Heart left ventricle (tissue), 16 donors: ENCODE results near the gene C12orf42. TPM values are rescaled to one million over a fixed set of nuclear protein-coding genes. Genes with fewer than 3 reads are reported as not detected.

ENCODE experiments used
- ATAC-seq, 4 donors: fragments of 200-7000 bp; cut with Tn5 transposase; one replicate each; pipeline ENCODE4 v1.9.1; 2020 to 2022; ENCODE audit warnings: moderate library complexity in 4 of 4, mild to moderate bottlenecking in 3 of 4, moderate number of reproducible peaks in 1 of 4
- DNase-seq, 5 donors: peaks; one replicate each; pipeline ENCODE4 v3.0.0-alpha.2; 2020
- H3K27ac ChIP-seq, 12 donors: fragments of 200-600 bp; sonication (generic) in 4 of 12; one replicate each; pipeline versions ENCODE4 v1.5.0 to v1.8.0; 2016 to 2022; ENCODE audit warnings: mild to moderate bottlenecking in 2 of 12
- H3K27me3 ChIP-seq, 9 donors: fragments of 200-600 bp; sonication (generic) in 2 of 9; one replicate each; pipeline versions ENCODE4 v1.5.1 to v1.8.0; 2016 to 2022; ENCODE audit warnings: mild to moderate bottlenecking in 3 of 9
- H3K36me3 ChIP-seq, 9 donors: fragments of 200-600 bp; sonication (generic) in 2 of 9; one replicate each; pipeline versions ENCODE4 v1.5.0 to v1.8.0; 2018 to 2022; ENCODE audit warnings: mild to moderate bottlenecking in 2 of 9
- H3K4me1 ChIP-seq, 12 donors: fragments of 200-600 bp; sonication (generic) in 4 of 12; one replicate each; pipeline versions ENCODE4 v1.5.0 to v1.8.0; 2016 to 2022; ENCODE audit warnings: mild to moderate bottlenecking in 3 of 12
- H3K4me3 ChIP-seq, 12 donors: fragments of 200-600 bp; sonication (generic) in 4 of 12; one replicate each; pipeline versions ENCODE4 v1.5.0 to v1.8.0; 2017 to 2022; ENCODE audit warnings: mild to moderate bottlenecking in 9 of 12, moderate library complexity in 4 of 12
- H3K9me3 ChIP-seq, 12 donors: fragments of 200-600 bp; sonication (generic) in 4 of 12; one replicate each; pipeline versions ENCODE4 v1.5.0 to v1.8.0; 2016 to 2022; ENCODE audit warnings: mild to moderate bottlenecking in 1 of 12
- CTCF ChIP-seq, 12 donors: fragments of 200-600 bp; sonication (generic) in 4 of 12; IDR thresholded peaks; one replicate each; pipeline versions ENCODE4 v1.5.0 to v1.8.0; 2018 to 2022; ENCODE audit warnings: antibody characterized with exemption in 12 of 12, mild to moderate bottlenecking in 5 of 12
- POLR2A ChIP-seq, 2 donors: fragments of 450-650 bp; IDR thresholded peaks; one replicate each; pipeline ENCODE4 v1.6.1; 2017; ENCODE audit warnings: antibody characterized with exemption in 2 of 2, mild to moderate bottlenecking in 2 of 2, moderate library complexity in 2 of 2
- WGBS, 4 donors: extraction: QIAGEN DNeasy Blood & Tissue Kit in 2 of 4; methylation state at CpG; one replicate each; pipeline versions ENCODE4 v1.1.5 to v1.1.7; 2013 to 2018; 5-methylcytosine and 5-hydroxymethylcytosine counted together
- intact Hi-C, 10 donors: fragments of 100-400 bp; cut with DNase I; formaldehyde crosslinking; loops; one replicate each; pipeline versions ENCODE4 v1.11.1 to v1.14.2; 2022
- polyA plus RNA-seq, 2 donors: library from polyadenylated mRNA; stranded (reverse); fragments of 200-250 nt; gene quantifications; one replicate each; pipeline ENCODE4 v1.2.3, GENCODE V29; 2013
- total RNA-seq, 9 donors: library from RNA; depleted of rRNA in 2 of 9; stranded (reverse); fragments of >200 nt in 2 of 9; fragmentation: NEBNext Ultra II Directional in 3 of 9; extraction: Animal tissue kit (Norgen Biotek cat#: 25700) in 3 of 9; gene quantifications; one replicate each; pipeline versions ENCODE4 v1.1.0 to v1.2.4, GENCODE V29; 2016 to 2023
- donor health status: ischemic (EF 13 %, LVEDD 7.1; RV severe dilation, severe dysfunction).
- donor health status: healthy with polysubstance abuse.
- donor health status: DM: no; HTN: yes; CAD: no.
- donor health status: DM: no; HTN: no; CAD: no.
- donor health status: ischemic (EF 25% LVEDD 6.9; RV normal size, moderate dysfunction).
- donor health status: ischemic (EF 25% LVEDD 5.7; RV mildly dilated, moderate dysfunction).
- donor health status: healthy.
- donor health status: DM: yes; HTN: yes; CAD: no.
- donor health status: ischemic (EF 35%, LVEDD 5.7; RV mildly dilated, moderate dysfunction).
- donor health status: nonischemic (EF 11% LVEDD 7.7; RV severe dilation, severe dysfunction).
- donor health status: DM: yes; HTN: yes; CAD: no.
- donor health status: PGD.
- donor health status: ischemic (EF 29% LVEDD 5.4; RV normal size, mild dysfunction).
- donor health status: nonischemic (EF 23%, LVEDD 6.1; RV moderate dilation, normal function).

C12orf42 gene
- total and polyA plus RNA-seq, 11 donors = not detected

DNA sequence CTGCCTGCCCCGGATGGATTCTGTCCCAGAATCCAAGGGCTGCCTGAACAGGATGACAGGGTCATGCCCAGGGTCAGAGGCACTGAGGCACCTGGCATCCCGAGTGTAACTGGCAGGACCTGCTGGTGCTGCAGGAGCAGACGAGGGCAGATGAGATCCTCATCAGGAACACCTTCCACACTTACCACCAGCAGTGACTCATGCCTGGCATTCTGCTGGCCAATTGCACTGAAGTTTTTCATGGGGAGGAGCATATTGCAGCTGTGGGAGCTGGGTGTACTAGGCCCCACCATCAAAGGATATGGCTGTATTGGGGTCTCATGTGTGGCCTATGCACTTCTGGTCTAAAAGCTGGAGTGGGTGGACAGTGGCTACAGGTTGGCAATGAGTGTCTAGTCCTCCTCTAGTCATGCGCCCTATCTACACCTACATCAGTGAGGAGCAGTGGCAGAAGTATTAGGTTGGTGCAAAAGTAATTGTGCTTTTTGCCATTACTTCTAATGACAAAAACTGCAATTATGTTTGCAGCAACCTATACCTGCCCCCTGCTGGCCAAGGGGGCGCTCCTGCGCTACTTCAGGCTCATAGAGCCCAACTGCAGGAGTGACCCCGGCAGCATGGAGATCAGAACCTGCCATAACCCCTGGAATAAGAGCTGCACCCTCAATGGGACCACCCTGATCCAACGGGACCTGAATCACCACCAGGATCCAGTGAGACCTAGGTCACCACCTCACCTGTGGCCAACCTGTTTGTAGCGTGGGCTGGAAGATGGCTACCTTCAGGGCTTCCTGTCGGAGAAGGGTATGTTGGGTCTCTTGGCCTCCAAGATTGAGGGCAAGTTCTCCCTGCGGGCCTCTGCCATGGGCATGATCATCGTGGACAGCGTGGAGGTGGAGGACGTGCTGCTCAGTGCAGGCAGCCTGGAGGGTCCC lies 8.0 kb upstream of the C12orf42 start:
- ATAC-seq = no peak

GRCh38 chr12:103501447-103501846 lies 5.7 kb upstream of the C12orf42 start:
- Histone ChIP-seq H3K27ac (no peak overlapping the region), H3K36me3 (no peaks in the 10 kb centered on the region), H3K27me3 (peaks cover 0 to 13% (median 3%) of the 10 kb centered on the region in 9 donors), H3K9me3 (no peaks in the 10 kb centered on the region), H3K4me1 (no peaks in the 10 kb centered on the region), H3K4me3 (no peak overlapping the region)
- TF ChIP-seq CTCF (IDR thresholded peaks at IDR 0.05) (no peak), POLR2A (IDR thresholded peaks at IDR 0.05) (no peak)
- intact Hi-C loops = no loop called here
- WGBS, 4 donors = 79 to 89% (median 85%) methylated on average over 5 of the region's 5 CpGs
- ATAC-seq (no peak), DNase-seq (no peak)

More for the DNA sequence above, 8.0 kb upstream of the C12orf42 start:
- intact Hi-C loops = no loop called here
- peak in 4 of 12 donors; percentile 5 to 33 (median 20) for TF ChIP-seq CTCF (IDR thresholded peaks at IDR 0.05)
- no peak for TF ChIP-seq POLR2A (IDR thresholded peaks at IDR 0.05)
- 77 to 80% (median 79%) methylated on average over 9 to 14 of the region's 14 CpGs for WGBS, 4 donors
- no peak for DNase-seq
- no peaks in the 10 kb centered on the region for H3K4me1 ChIP-seq
- no peaks in the 10 kb centered on the region for H3K9me3 ChIP-seq
- H3K4me3 ChIP-seq = no peak overlapping the region
- no peaks in the 10 kb centered on the region for H3K36me3 ChIP-seq
- H3K27ac ChIP-seq = no peak overlapping the region
- peaks cover 0 to 11% (median 0%) of the 10 kb centered on the region in 9 donors for H3K27me3 ChIP-seq

- no peak overlapping the region for H3K27ac ChIP-seq
- no peak for DNase-seq
- no peaks in the 10 kb centered on the region for H3K9me3 ChIP-seq
- TF ChIP-seq POLR2A (IDR thresholded peaks at IDR 0.05) = no peak
- no peak for TF ChIP-seq CTCF (IDR thresholded peaks at IDR 0.05)
- H3K4me3 ChIP-seq = no peak overlapping the region
- H3K36me3 ChIP-seq = no peaks in the 10 kb centered on the region
- peaks cover 0 to 32% (median 20%) of the 10 kb centered on the region in 9 donors for H3K27me3 ChIP-seq
- intact Hi-C loops = no loop called here
- peaks cover 0 to 15% (median 0%) of the 10 kb centered on the region in 12 donors for H3K4me1 ChIP-seq
- no peak for ATAC-seq
Observed at GRCh38 chr12:103499571-103499970, 3.8 kb upstream of the C12orf42 start.

- Histone ChIP-seq H3K4me1 (peaks cover 0 to 15% (median 0%) of the 10 kb centered on the region in 12 donors), H3K9me3 (no peaks in the 10 kb centered on the region), H3K4me3 (no peak overlapping the region), H3K36me3 (no peaks in the 10 kb centered on the region), H3K27ac (no peak overlapping the region), H3K27me3 (peaks cover 3 to 38% (median 20%) of the 10 kb centered on the region in 9 donors)
- TF ChIP-seq POLR2A (IDR thresholded peaks at IDR 0.05) = no peak
- no peak for TF ChIP-seq CTCF (IDR thresholded peaks at IDR 0.05)
- intact Hi-C loops = no loop called here
- no peak for ATAC-seq
- DNase-seq = no peak
- 81 to 88% (median 84%) methylated on average over 2 of the region's 2 CpGs for WGBS, 4 donors
Observed at GRCh38 chr12:103498990-103499389, 3.2 kb upstream of the C12orf42 start.
